ENCODE data around the gene ITGB7.

DNA sequence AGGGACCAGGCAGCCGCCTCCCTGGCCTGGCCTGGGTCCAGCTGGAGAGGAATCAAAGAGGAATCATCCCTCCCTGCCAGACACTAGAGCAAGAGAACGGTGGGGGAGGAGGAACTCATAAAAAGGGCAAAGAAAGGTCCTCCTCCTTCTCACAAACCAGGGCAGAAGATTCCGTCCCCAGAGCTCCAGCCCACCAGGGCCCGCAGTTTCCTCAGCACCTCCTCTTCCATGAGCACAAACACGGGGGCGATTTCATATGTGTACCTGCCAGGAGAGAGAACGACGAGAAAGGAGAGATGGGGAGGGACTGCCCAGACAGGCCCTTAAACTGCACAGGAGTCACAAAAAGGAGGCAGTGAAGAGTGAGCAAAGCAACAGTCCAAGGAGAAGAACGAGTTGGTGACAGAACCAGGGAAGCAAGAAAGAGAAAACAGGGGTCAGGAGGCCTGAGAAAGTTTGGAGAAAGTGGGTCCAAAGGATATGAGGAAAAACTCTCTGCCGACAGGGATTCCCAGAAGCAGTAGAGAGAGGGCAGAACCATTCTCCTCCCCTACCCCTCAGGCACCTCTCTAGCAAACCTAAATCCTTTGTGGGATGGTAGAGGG lies 35.2 kb downstream of the ITGB7 start:
- TF ChIP-seq, protein P1, sequence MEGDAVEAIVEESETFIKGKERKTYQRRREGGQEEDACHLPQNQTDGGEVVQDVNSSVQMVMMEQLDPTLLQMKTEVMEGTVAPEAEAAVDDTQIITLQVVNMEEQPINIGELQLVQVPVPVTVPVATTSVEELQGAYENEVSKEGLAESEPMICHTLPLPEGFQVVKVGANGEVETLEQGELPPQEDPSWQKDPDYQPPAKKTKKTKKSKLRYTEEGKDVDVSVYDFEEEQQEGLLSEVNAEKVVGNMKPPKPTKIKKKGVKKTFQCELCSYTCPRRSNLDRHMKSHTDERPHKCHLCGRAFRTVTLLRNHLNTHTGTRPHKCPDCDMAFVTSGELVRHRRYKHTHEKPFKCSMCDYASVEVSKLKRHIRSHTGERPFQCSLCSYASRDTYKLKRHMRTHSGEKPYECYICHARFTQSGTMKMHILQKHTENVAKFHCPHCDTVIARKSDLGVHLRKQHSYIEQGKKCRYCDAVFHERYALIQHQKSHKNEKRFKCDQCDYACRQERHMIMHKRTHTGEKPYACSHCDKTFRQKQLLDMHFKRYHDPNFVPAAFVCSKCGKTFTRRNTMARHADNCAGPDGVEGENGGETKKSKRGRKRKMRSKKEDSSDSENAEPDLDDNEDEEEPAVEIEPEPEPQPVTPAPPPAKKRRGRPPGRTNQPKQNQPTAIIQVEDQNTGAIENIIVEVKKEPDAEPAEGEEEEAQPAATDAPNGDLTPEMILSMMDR (IDR thresholded peaks at IDR 0.05): no peak
- no peak for TF ChIP-seq POLR2A (IDR thresholded peaks at IDR 0.05)

Measured in body of pancreas (tissue), 4 donors.